COLO829 (cell line): ENCODE data around the gene NUP160.
"Not testable (repeated sequence)": the region's sequence is repeated elsewhere in the genome, so short reads cannot be mapped to it uniquely, and the experiment has no call there.

Experiments
- DNase-seq: peaks from one replicate; pipeline ENCODE4 v3.0.0; 2012; ENCODE audit warnings: low spot score

NUP160 gene

GRCh38 chr11:47863898-47864430 lies 15.8 kb upstream of the NUP160 start:
- no peak for DNase-seq

DNA sequence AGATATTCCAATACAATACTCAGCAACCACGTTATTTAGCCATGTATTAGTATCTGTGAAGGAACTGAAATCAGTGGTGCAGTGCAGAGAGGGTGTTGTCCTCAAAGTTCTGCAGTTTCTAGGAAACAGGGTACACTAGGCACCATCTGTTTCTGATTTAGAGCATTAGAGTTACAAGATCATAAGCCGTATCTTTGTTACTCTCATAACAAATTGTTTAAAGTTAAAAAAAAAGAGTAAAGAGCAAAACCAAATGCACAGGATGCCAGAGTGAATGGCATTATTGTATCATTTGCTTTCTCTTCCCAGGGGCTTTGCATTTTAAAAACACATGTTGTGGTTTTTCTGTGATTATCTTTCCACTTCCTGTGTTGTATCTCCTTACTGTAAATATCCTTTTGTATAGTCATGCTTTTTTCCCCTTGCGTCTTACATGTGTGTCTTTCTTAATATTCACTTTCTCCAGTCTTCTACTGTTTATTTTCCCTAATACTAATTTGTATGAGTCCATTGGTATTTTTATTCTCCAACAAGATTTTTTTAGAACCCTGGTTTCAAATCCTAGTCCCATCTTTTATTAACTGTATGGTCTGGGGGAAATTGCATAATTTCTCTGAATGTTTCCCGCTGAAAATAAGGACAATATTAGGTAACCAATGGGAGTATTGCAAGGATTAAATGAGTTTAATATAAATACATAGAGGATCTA lies 15.2 kb upstream of the NUP160 start:
- DNase-seq: peak; percentile 86

GRCh38 chr11:47861728-47862127 lies 13.6 kb upstream of the NUP160 start:
- DNase-seq: no peak

DNA sequence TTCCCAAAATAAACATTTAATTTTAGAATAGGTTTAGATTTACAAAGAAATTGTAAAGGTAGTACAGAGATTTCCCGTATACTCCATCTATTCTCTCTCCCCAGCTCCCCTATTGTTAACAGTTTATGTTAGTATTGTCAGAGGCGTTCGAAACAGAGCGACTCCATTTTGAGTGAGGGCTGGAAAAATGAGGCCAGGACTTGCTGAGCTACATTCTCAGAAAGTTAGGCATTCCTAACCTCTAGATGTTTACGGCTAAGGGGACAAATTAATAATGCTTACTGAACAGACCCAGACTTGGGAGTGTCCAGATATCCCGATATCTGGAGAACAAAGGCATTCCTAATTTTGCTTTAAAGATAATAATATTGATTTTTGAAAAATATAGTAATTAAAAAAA lies 12.4 kb upstream of the NUP160 start:
- no peak for DNase-seq

DNA sequence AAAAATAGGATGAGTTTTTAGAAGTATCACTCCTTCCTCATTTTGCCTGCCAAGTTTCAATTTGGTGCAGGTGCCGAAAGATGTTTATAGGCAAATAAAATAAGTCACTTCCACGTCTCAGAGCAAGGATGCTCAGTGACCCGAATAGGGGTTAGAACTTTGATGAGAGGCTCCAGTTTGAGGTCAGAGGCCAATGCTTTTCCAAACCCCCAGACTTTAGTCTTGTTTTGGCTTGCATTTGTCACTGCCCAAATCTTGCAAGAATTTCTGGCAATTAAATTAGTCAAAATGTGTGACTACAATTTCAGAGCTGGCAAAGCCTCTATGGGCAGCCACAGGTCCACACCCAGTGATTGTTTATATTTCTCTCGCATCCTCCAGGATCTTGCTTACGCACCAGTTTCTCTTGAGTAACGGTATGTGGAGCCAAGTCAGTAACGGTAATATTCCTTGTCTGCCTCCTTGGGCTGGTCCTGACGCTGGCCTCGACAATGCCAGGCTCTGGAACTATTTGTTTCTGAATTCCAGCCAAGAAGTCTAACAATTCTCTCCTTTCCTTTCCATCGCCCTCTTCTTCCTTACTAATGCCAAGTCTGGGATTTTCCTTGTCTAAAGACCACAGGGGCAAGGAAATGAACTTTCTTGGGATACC lies 9.9 kb upstream of the NUP160 start:
- DNase-seq: no peak

DNA sequence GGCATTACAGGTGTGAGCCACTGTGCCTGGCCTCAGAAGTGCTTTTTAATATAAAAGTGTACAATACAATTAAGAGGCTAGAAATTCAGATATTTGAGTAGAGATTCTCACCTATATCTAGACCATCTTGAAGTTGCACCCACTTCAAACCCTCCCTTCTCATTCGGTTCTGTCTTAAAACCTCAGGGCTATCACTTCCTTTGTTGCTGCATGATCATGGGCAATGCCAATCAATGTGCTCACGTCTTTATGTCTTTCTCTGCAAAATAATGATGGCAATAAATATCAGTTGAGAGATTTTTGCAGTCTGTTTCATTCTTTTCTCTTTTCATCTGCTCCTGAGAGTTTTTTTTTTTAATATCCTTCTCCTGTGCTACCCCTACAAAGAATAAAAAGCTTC lies 9.3 kb upstream of the NUP160 start:
- no peak for DNase-seq

DNA sequence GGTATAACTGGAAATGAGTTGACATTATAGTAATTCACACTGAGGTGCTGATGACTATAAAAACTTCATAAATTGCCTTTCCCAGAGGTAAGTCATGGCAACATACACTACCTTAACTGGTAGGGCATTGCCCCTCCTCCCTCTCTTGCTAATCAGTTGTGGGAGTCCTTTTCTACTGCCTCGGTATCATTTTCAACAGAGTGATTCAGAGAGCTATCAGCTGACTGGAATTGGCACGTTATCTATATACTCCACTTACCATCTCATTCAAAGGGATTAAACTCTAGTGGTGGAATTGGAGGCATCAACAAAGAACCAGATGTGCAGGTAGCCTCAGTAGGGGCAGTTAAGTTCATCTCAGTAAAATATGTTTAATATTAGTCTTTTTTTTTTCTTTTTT lies 8.0 kb upstream of the NUP160 start:
- no peak for DNase-seq

DNA sequence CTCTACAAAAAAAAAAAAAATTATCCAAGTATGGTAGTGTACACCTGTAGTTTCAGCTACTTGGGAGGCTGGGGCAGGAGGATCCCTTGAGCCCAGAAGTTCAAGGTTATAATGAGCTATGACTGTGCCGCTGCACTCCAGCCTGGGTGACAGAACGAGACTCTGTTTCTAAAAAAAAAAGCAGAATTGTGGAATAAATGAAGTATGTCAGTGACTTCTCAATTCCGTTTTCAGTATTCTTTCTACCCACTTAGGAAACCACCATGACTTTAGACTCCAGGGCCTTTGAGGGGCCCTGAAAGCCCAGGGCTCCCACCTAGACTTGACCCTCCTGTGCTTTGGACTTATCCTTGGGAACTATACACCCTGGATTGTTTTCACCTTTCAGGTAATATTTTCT lies 6.5 kb upstream of the NUP160 start:
- no peak for DNase-seq

DNA sequence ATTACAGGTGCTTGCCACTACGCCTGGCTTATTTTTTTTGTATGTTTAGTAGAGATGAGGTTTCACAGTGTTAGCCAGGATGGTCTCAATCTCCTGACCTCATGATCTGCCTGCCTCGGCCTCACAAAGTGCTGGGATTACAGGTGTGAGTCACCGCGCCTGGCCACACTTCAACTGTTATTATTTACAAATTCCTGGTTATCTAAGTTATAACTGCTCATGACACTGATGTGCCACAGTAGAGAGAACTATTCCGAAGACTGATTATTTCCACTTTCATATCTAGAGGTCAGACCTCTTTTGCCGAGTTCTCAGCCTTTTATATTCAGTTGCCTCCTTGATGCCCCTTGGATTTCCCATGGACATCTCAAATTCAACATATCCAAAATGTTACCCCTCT lies 3.9 kb upstream of the NUP160 start:
- no peak for DNase-seq

- no peak for DNase-seq
These were observed 2.2 kb upstream of the NUP160 start for GRCh38 chr11:47850337-47850736.

DNA sequence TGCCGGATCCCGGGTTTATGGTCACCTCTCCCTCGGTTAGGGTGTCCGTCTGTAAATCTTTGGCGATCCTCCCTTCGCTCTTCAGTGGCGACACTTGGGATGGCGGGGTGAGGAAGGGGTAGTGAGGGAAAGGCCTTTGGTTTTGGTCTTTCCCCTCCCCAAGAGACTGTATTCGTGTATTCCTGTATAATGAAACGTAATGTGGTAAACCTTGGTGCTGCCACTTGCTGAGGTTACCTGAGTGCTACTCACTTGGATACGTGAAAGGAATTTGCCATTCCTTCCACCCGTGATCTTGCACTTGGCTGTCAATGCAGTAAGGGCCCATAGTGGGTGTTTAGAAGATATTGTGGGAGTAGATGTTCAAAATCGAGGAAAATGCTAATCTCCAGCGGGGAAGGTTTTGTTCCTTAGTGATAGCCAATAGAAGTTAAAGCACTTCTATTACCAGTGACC lies 578 bp upstream of the NUP160 start:
- no peak for DNase-seq

DNA sequence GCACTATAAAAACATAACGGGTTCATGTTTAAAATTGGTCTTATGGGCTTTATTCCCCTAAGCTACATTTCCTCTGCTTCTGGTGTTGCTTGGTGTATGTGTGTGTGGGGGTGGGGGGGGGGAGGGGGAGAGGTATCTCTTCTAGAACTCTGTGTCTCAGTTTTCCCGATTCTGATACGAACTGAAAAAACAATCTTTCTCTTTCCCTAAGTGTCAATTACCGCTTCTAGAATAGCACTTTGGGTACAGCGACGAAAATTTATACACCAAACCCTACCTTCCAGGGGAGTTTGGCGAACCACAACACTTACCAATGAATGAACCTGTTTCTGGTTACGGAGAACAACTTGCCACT lies 636 bp downstream of the NUP160 start:
- DNase-seq: no peak

DNA sequence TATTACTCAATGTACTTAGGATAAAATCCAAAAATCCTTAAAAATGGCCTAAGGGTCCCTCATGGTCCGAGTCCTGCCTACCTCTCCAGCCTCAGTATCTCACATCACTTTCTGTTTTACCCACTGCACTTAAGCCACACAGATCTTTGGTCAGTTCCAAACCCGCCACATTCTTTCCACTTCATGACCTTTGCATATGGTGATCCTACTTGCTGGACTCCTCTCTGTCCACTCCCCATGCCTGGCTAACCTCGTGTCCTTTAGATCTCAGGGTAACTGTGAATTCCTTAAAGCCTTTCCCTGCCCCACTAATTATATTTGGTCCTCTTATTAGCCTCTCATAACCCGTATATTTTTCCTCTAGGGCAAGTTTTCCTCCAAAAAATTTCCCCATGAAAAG lies 1.2 kb downstream of the NUP160 start:
- DNase-seq: no peak

GRCh38 chr11:47843361-47844055 lies 4.6 kb downstream of the NUP160 start:
- no peak for DNase-seq

GRCh38 chr11:47842749-47843148 lies 5.4 kb downstream of the NUP160 start:
- no peak for DNase-seq

GRCh38 chr11:47837929-47838328 lies 10.2 kb downstream of the NUP160 start:
- no peak for DNase-seq

DNA sequence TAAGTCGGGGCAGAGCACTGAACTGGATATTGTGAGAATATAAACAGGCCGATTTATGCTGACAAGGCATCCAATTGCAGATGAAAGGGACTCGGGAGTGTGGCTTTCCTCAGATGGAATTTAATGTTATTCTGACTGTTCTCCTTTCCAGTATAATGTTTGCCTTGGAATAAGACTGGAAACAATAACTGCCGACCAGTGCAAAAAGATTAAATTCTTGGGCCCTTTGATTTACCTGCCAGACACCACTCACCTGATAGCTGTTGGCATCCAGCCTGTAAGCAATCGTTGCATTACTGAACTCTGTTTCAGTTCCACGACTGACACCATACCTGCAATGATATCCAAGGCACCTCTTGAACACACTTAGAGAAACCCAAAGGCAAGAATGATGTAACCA lies 10.9 kb downstream of the NUP160 start:
- no peak for DNase-seq

GRCh38 chr11:47830013-47830412 lies 18.1 kb downstream of the NUP160 start:
- DNase-seq: not testable (repeated sequence)

DNA sequence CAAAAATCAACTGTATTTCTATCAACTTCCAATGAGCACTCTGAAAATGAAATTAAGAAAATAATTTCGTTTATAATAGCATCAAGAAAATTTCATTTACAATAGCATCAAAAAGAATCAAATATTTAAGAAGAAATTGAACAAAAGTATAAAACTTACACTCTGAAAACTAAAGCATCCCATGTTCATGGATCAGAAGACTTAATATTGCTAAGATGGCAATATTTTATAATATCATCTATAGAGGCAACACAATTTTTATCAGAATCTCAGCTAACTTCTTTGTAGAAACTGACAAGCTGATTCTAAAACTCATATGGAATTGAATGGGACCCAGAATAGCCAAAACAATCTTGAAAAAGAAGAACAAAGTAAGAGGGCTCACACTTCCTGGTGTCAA lies 19.9 kb downstream of the NUP160 start:
- no peak for DNase-seq

DNA sequence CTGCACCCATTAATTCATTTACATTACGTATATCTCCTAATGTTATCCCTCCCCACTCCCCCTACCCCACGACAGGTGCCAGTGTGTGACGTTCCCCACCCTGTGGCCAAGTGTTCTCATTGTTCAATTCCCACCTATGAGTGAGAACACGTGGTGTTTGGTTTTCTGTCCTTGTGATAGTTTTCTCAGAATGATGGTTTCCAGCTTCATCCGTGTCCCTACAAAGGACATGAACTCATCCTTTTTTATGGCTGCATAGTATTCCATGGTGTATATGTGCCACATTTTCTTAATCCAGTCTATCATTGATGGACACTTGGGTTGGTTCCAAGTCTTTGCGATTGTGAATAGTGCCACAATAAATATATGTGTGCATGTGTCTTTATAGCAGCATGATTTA lies 25.5 kb downstream of the NUP160 start:
- not testable (repeated sequence) for DNase-seq

GRCh38 chr11:47819743-47820142 lies 28.4 kb downstream of the NUP160 start:
- no peak for DNase-seq

DNA sequence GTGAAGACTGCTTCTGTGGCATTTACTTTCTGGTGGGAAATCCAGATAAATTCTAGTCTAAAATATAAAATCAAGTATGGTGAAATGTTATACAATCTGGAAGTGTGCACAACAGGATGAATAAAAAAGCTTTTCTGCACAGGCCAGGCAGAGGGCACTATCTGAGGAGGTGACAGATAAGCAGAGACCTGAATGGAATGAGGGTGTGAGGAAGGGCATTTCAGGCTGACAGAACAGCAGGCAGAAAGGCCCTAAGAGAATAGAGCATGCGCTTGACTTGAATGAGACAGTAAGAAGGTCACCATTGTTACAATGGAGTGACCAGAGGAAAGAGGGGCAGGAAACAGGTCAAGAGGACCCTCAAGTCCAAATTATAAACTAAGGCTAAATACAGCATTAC lies 47.4 kb downstream of the NUP160 start:
- DNase-seq: no peak

- no peak for DNase-seq
These were observed 50.5 kb downstream of the NUP160 start for GRCh38 chr11:47797633-47798032.
